Breast epithelium (tissue), 4 donors: ENCODE results near the gene PKHD1. TPM values are rescaled to one million over a fixed set of nuclear protein-coding genes. Genes with fewer than 3 reads are reported as not detected.
A peak's percentile ranks its signal among the peaks of the same experiment; 100 is the strongest.
"Not testable (repeated sequence)": the region's sequence is repeated elsewhere in the genome, so short reads cannot be mapped to it uniquely, and the experiment has no call there.

Source experiments
- DNase-seq, 2 donors: peaks; one replicate each; pipeline ENCODE4 v3.0.0-alpha.2; 2019; ENCODE audit warnings: low spot score in 2 of 2
- H3K27ac ChIP-seq, 2 donors: fragments of 200-600 bp; sonication (generic) in 1 of 2; one replicate each; pipeline ENCODE4 v1.5.1; 2016 to 2019; ENCODE audit warnings: mild to moderate bottlenecking in 1 of 2
- H3K27me3 ChIP-seq, 2 donors: fragments of 200-600 bp; sonication (generic) in 1 of 2; one replicate each; pipeline versions ENCODE4 v1.5.1 to v1.6.0; 2017 to 2019; ENCODE audit warnings: control low read depth in 1 of 2, mild to moderate bottlenecking in 1 of 2
- H3K36me3 ChIP-seq: fragments of 200-600 bp; one replicate; pipeline ENCODE4 v1.5.1; 2019
- H3K4me1 ChIP-seq, 2 donors: fragments of 200-600 bp; sonication (generic); one replicate each; pipeline ENCODE4 v1.5.1; 2016 to 2019; ENCODE audit warnings: control low read depth in 1 of 2
- H3K4me3 ChIP-seq, 3 donors: fragments of 200-600 bp; sonication (generic); 1 replicate in 2 of 3; 2 replicates in 1 of 3; pipeline ENCODE4 v1.5.1; 2016 to 2019; ENCODE audit warnings: mild to moderate bottlenecking in 3 of 3, moderate library complexity in 2 of 3
- H3K9me3 ChIP-seq, 2 donors: fragments of 200-600 bp; sonication (generic) in 1 of 2; one replicate each; pipeline ENCODE4 v1.5.1; 2016 to 2019; ENCODE audit warnings: control low read depth in 1 of 2
- POLR2A ChIP-seq: fragments of 450-650 bp; IDR thresholded peaks from one replicate; pipeline ENCODE4 v1.6.1; 2016; ENCODE audit warnings: antibody characterized with exemption, mild to moderate bottlenecking, moderate library complexity
- POLR2AphosphoS5 ChIP-seq, 3 donors: sonication (generic); formaldehyde crosslinking; IDR thresholded peaks; one replicate each; pipeline ENCODE4 v1.6.1; 2017; ENCODE audit warnings: antibody characterized with exemption in 3 of 3
- intact Hi-C: fragments of 100-400 bp; cut with DNase I; formaldehyde crosslinking; loops from one replicate; pipeline ENCODE4 v1.15.1; 2023; ENCODE audit warnings: low total_unique reads
- total RNA-seq, 3 donors: library from RNA; depleted of rRNA; stranded (reverse); fragments of >200 nt; gene quantifications; one replicate each; pipeline ENCODE4 v1.1.0, GENCODE V29; 2016
- TF ChIP-seq, protein P1 (sequence below), 3 donors: fragments of 450-650 bp; IDR thresholded peaks; one replicate each; pipeline ENCODE4 v1.5.1; 2016 to 2017; ENCODE audit warnings: antibody characterized with exemption in 3 of 3, mild to moderate bottlenecking in 3 of 3, moderate library complexity in 3 of 3

Gene PKHD1
- total RNA-seq, 3 donors from 2014 or later = 0.44 to 1.1 (median 0.66) TPM

DNA sequence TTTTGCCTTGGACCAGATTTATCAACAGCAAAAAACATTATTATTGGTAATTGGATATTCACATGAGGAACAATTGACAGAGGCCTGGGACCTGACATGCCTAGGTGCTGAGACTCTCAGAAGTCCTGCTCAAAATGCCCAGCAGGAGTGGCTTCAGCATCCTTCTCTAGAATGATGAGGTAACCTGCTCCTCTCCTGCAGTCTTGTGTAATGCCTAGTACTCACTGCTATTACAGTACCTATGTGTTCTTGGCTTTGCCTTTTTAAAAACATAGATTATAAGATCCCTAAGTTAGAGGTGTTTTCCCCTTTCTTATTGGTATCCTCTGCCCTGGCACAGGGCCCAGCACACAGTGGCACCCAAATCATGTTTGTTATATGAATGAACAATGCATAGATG, 230.9 kb downstream of the PKHD1 start:
- intact Hi-C loops = no loop called here
- no peak overlapping the region for H3K4me3 ChIP-seq
- no peaks in the 10 kb centered on the region for H3K36me3 ChIP-seq
- no peak overlapping the region for H3K27ac ChIP-seq
- TF ChIP-seq POLR2AphosphoS5 (IDR thresholded peaks at IDR 0.05) (no peak), POLR2A (no peak)
- TF ChIP-seq, protein P1, sequence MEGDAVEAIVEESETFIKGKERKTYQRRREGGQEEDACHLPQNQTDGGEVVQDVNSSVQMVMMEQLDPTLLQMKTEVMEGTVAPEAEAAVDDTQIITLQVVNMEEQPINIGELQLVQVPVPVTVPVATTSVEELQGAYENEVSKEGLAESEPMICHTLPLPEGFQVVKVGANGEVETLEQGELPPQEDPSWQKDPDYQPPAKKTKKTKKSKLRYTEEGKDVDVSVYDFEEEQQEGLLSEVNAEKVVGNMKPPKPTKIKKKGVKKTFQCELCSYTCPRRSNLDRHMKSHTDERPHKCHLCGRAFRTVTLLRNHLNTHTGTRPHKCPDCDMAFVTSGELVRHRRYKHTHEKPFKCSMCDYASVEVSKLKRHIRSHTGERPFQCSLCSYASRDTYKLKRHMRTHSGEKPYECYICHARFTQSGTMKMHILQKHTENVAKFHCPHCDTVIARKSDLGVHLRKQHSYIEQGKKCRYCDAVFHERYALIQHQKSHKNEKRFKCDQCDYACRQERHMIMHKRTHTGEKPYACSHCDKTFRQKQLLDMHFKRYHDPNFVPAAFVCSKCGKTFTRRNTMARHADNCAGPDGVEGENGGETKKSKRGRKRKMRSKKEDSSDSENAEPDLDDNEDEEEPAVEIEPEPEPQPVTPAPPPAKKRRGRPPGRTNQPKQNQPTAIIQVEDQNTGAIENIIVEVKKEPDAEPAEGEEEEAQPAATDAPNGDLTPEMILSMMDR (IDR thresholded peaks at IDR 0.05) = no peak
- H3K9me3 ChIP-seq = no peaks in the 10 kb centered on the region
- DNase-seq = no peak
- no peaks in the 10 kb centered on the region for H3K4me1 ChIP-seq
- no peaks in the 10 kb centered on the region for H3K27me3 ChIP-seq

DNA sequence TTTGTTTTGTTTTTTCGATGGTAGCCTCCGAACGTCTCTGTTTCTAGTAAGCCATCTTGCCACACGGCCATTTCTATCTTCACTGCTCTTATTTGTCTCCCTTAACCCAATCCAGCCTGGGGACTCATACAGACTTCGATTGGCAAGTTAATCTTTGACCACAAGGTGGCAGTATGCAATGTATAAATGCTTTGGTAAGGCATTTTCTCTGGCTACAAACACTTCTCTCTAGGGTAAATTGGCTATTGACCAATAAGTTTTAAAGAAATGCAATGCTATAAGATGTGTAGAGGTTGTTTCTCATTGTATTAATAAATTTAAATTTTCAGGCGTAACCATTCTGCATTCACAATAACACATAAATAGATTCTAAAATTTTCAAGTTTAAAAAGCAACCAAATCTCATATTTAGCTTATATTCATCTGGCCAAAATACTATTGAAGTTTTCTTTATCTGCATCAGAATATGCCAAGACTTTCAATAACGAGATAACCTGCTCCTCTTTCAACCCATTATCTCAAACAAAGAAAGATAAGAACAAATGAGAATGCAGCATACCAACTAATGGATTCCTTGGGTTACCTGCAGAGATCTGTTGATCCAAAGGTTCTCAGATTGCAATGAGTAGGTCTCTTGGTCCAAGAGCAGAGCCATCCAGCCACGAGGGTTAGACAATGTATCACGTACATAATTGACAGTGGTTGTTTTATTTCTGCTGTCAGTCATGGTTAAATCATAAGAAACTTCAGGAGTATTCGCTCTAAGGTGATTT, 231.9 kb downstream of the PKHD1 start:
- no peak overlapping the region for H3K27ac ChIP-seq
- no peaks in the 10 kb centered on the region for H3K27me3 ChIP-seq
- H3K4me1 ChIP-seq = no peaks in the 10 kb centered on the region
- no peak for TF ChIP-seq POLR2AphosphoS5 (IDR thresholded peaks at IDR 0.05)
- TF ChIP-seq, protein P1 (IDR thresholded peaks at IDR 0.05) = peak; percentile 52 to 54 (median 53)
- intact Hi-C loops = no loop called here
- no peak for DNase-seq
- no peaks in the 10 kb centered on the region for H3K36me3 ChIP-seq
- H3K4me3 ChIP-seq = no peak overlapping the region
- H3K9me3 ChIP-seq = no peaks in the 10 kb centered on the region

DNA sequence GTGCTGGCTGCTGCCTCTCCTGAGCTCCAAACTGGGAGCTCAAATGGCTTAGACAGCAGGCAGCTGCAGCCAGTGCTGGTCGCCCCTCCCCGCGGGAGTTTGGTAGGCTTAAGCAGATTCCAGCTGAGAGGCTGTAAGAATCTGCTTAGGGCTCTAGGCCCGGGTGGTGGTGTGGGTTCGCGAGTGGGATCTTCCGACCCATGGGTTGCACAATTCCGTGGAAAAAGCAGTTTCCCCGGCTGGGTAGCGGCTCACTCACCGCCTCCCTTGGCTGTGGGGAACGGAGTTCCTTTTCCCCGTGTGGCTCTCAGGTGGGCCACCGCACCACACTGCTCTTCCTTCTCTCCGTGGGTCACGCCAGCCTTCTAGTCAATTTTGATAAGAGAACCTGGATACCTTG, 232.5 kb downstream of the PKHD1 start:
- intact Hi-C loops = no loop called here
- Histone ChIP-seq H3K36me3 (no peaks in the 10 kb centered on the region), H3K9me3 (no peaks in the 10 kb centered on the region), H3K4me3 (no peak overlapping the region), H3K27me3 (no peaks in the 10 kb centered on the region), H3K4me1 (no peaks in the 10 kb centered on the region), H3K27ac (no peak overlapping the region)
- no peak for DNase-seq
- no peak for TF ChIP-seq POLR2A
- no peak for TF ChIP-seq POLR2AphosphoS5 (IDR thresholded peaks at IDR 0.05)

DNA sequence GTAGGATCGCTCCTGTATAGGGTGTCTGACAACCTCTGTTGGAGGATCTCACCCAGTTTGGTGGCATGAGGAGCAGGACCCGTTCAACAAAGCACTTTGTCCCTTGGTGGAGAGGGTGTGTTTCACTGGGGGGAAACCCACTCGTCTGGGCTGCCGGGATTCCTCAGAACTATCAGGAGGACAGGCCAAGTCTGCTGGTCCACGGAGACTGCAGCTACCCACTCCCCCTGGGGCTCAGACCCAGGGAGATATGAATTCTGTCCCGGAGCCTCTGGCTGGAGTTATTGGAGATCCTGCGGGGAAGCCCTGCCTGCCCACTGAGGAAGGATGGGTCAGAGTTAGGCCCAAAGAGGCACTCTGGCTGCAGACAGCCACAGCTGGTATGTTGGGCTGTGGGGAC, 233.1 kb downstream of the PKHD1 start:
- no peaks in the 10 kb centered on the region for H3K4me1 ChIP-seq
- TF ChIP-seq, protein P1 (IDR thresholded peaks at IDR 0.05) = no peak
- no peak for TF ChIP-seq POLR2AphosphoS5 (IDR thresholded peaks at IDR 0.05)
- TF ChIP-seq POLR2A = no peak
- H3K4me3 ChIP-seq = no peak overlapping the region
- no peaks in the 10 kb centered on the region for H3K36me3 ChIP-seq
- no peak for DNase-seq
- intact Hi-C loops = no loop called here
- H3K27me3 ChIP-seq = no peaks in the 10 kb centered on the region
- no peaks in the 10 kb centered on the region for H3K9me3 ChIP-seq
- H3K27ac ChIP-seq = no peak overlapping the region

DNA sequence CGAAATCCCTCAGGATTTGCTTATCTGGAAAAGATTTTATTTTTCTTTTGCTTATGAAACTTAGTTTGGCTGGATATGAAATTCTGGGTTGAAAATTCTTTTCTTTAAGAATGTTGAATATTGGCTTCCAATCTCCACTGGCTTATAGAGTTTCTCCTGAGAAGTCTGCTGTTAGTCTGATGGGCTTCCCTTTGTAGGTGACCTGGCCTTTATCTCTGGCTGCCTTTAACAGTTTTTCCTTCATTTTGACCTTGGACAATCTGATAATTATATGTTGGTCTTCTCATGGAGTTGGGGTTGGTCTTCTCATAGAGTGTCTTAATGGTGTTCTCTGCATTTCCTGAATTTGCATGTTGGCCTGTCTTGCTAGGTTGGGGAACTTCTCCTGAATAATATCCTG, 234.3 kb downstream of the PKHD1 start:
- H3K27me3 ChIP-seq, H3K27ac ChIP-seq, H3K36me3 ChIP-seq, H3K4me3 ChIP-seq, DNase-seq, H3K9me3 ChIP-seq, H3K4me1 ChIP-seq, intact Hi-C loops: not testable (repeated sequence)

DNA sequence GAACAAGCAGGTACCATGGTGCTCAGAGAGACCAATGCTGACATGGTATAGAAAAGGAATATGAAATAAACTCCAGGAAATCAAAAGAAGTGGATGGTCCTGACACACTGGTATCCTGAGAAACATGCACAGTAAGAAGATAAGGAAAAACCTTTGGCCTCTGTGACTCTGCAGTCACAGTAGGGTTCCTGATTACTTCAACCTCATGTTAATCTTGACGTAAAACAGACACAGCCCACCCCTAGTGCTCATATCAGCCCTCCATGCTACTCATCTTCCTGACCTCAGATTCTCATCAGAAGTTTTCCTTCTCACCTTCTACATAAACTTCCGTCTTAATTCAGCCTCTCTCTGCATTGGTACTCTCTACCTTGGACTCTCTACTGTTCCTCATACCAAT, 240.9 kb downstream of the PKHD1 start:
- intact Hi-C loops = loop anchor here (5.0 kb wide), 1 partner anchor 364 kb away; no protein-coding TSS in a partner anchor
- Histone ChIP-seq H3K27ac (no peak overlapping the region), H3K36me3 (no peaks in the 10 kb centered on the region), H3K27me3 (no peaks in the 10 kb centered on the region), H3K9me3 (no peaks in the 10 kb centered on the region), H3K4me3 (no peak overlapping the region), H3K4me1 (no peaks in the 10 kb centered on the region)
- TF ChIP-seq, protein P1 (IDR thresholded peaks at IDR 0.05) = no peak
- TF ChIP-seq POLR2AphosphoS5 (IDR thresholded peaks at IDR 0.05) = no peak
- no peak for TF ChIP-seq POLR2A
- no peak for DNase-seq
